Suprapubic skin (tissue), 4 donors: ENCODE results near the gene CYTH2. TPM values are rescaled to one million over a fixed set of nuclear protein-coding genes. Genes with fewer than 3 reads are reported as not detected.
A peak's percentile ranks its signal among the peaks of the same experiment; 100 is the strongest.

Experiments
- DNase-seq, 2 donors: peaks; one replicate each; pipeline ENCODE4 v3.0.0-alpha.2; 2019; ENCODE audit warnings: low spot score in 2 of 2
- H3K27ac ChIP-seq: fragments of 200-600 bp; sonication (generic); one replicate; pipeline ENCODE4 v1.5.1; 2019
- H3K27me3 ChIP-seq: fragments of 200-600 bp; sonication (generic); one replicate; pipeline ENCODE4 v1.5.1; 2019
- H3K36me3 ChIP-seq: fragments of 200-600 bp; sonication (generic); one replicate; pipeline ENCODE4 v1.5.1; 2019
- H3K4me1 ChIP-seq: fragments of 200-600 bp; sonication (generic); one replicate; pipeline ENCODE4 v1.5.1; 2019
- H3K4me3 ChIP-seq: fragments of 200-600 bp; sonication (generic); one replicate; pipeline ENCODE4 v1.5.1; 2019; ENCODE audit warnings: mild to moderate bottlenecking
- H3K9me3 ChIP-seq: fragments of 200-600 bp; sonication (generic); one replicate; pipeline ENCODE4 v1.5.1; 2019
- EP300 ChIP-seq: sonication (generic); formaldehyde crosslinking; IDR thresholded peaks from one replicate; pipeline ENCODE4 v1.6.1; 2017; ENCODE audit warnings: antibody characterized with exemption
- POLR2A ChIP-seq, 2 donors: fragments of 450-650 bp; IDR thresholded peaks; one replicate each; pipeline ENCODE4 v1.6.1; 2017; ENCODE audit warnings: antibody characterized with exemption in 2 of 2, mild to moderate bottlenecking in 2 of 2, moderate library complexity in 2 of 2
- POLR2AphosphoS5 ChIP-seq, 3 donors: sonication (generic); formaldehyde crosslinking; IDR thresholded peaks; one replicate each; pipeline ENCODE4 v1.6.1; 2017; ENCODE audit warnings: antibody characterized with exemption in 3 of 3
- WGBS: methylation state at CpG from one replicate; pipeline ENCODE4 v1.1.5; 2018; 5-methylcytosine and 5-hydroxymethylcytosine counted together
- total RNA-seq, 4 donors: library from RNA; depleted of rRNA; stranded (reverse); fragments of >200 nt; gene quantifications; one replicate each; pipeline ENCODE4 v1.1.0, GENCODE V29; 2016
- TF ChIP-seq, protein P1 (sequence below), 2 donors: fragments of 200-600 bp in 1 of 2; fragments of 450-650 bp in 1 of 2; sonication (generic) in 1 of 2; IDR thresholded peaks; one replicate each; pipeline ENCODE4 v1.5.1; 2016 to 2019; ENCODE audit warnings: antibody characterized with exemption in 2 of 2, mild to moderate bottlenecking in 1 of 2, moderate library complexity in 1 of 2

Gene CYTH2
- total RNA-seq, 4 donors from 2014 or later, result 54.9 to 86.5 (median 63.2) TPM

DNA sequence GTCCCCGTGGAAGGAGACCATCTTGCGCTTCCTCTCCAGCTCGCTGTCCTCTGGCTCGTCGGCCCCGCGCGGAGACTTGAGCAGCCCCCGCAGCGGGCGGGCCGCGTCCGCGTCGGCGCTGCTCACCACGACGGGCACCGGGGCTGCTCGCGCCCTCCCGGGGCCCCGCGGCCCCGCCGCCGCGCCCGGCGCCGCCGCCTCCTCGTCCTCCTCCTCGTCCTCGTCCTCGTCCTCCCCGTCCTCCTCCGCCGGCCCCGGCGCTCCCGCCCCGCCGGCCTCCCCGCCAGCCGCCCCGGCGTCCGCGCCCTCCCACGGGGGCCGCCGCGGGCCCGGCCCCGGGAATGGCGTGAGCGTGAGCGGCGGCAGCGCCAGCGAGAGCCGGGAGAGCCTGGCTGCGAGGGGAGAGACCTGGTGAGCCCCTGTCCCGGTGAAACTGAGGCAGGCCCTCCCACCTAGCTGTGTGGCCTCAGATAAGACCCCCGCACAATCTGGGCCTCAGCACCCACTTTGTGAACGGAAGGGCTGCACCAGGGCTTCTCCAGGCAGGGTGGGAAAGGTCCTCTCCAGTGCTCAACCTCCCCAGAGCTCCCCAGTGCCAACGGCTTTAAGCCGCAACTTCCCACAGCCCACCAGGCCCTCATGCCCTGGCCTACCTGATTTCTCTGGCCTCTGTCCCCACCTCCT lies 24.7 kb downstream of the CYTH2 start:
- no peak for DNase-seq
- H3K4me1 ChIP-seq, result peaks cover 61% of the 10 kb centered on the region
- peak overlapping the region; percentile 51 for H3K4me3 ChIP-seq
- no peaks in the 10 kb centered on the region for H3K36me3 ChIP-seq
- peak overlapping the region; percentile 73 for H3K27ac ChIP-seq
- no peaks in the 10 kb centered on the region for H3K9me3 ChIP-seq
- no peak for TF ChIP-seq POLR2A (IDR thresholded peaks at IDR 0.05)
- TF ChIP-seq, protein P1, sequence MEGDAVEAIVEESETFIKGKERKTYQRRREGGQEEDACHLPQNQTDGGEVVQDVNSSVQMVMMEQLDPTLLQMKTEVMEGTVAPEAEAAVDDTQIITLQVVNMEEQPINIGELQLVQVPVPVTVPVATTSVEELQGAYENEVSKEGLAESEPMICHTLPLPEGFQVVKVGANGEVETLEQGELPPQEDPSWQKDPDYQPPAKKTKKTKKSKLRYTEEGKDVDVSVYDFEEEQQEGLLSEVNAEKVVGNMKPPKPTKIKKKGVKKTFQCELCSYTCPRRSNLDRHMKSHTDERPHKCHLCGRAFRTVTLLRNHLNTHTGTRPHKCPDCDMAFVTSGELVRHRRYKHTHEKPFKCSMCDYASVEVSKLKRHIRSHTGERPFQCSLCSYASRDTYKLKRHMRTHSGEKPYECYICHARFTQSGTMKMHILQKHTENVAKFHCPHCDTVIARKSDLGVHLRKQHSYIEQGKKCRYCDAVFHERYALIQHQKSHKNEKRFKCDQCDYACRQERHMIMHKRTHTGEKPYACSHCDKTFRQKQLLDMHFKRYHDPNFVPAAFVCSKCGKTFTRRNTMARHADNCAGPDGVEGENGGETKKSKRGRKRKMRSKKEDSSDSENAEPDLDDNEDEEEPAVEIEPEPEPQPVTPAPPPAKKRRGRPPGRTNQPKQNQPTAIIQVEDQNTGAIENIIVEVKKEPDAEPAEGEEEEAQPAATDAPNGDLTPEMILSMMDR (IDR thresholded peaks at IDR 0.05), result no peak
- TF ChIP-seq POLR2AphosphoS5 (IDR thresholded peaks at IDR 0.05), result no peak
- TF ChIP-seq EP300, result no peak
- 67% methylated on average over 2 of the region's 70 CpGs for WGBS
- peaks cover 15% of the 10 kb centered on the region for H3K27me3 ChIP-seq

DNA sequence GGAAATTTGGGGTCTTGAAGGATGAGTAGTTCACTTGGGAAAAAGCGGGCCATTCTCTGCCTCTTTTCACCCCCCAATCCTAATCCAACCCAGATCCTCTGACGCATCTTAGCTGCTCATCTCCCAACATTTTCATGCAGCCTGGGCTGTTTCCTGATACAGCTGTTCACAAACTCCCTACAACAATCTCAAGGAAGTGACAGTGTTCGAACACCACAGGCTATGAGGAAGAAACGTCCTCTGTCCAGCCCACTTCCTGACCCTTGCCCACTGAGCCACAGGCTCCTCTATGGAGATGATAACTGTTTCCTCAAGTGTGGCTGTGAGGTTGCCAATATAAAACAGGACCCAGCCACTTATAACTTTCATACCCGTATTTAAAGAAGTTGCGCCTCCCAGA lies 26.2 kb downstream of the CYTH2 start:
- H3K4me1 ChIP-seq, result peaks cover 49% of the 10 kb centered on the region
- no peaks in the 10 kb centered on the region for H3K9me3 ChIP-seq
- H3K36me3 ChIP-seq, result no peaks in the 10 kb centered on the region
- TF ChIP-seq, protein P1 (IDR thresholded peaks at IDR 0.05), result no peak
- TF ChIP-seq EP300, result no peak
- TF ChIP-seq POLR2AphosphoS5 (IDR thresholded peaks at IDR 0.05), result no peak
- TF ChIP-seq POLR2A (IDR thresholded peaks at IDR 0.05), result no peak
- no peak overlapping the region for H3K4me3 ChIP-seq
- H3K27me3 ChIP-seq, result peaks cover 30% of the 10 kb centered on the region
- WGBS, result 63% methylated on average over 6 of the region's 6 CpGs
- no peak overlapping the region for H3K27ac ChIP-seq
- no peak for DNase-seq

DNA sequence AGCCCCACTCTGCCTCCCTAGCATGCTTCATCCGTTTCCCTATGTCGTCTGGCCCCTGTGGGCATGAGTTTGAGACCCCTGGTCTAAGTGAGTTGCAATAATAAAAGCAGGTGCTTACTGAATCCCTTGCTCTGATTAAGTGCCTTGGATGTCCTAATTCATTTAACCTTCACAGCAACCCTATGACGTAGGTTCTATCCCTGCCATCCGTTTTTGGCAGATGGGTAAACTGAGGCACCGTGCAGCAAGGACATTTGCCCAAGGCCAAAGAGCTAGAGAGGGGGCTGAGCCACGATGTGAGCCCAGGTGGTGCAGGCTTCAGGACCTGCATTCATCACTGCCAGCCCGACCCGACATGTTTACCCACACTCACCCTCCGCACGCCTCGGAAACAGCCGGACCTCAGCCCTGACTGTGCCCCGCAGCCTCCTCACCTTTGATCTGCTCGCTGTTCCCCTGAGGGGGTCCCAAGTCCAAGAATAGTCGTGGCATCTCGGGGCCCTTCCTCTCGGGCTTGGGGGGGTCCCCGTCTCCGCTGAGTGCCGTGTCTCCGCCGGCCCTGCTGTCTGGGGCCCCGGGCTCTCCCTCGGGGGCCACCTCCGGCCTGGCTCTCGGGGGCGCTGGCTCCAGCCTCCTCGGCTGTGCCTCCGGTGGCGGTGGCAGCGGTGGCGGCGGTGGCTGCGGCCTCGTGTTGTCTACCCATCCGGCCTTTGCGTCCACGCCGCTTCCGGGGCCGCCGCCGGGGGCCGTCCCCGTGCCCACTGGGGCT lies 28.0 kb downstream of the CYTH2 start:
- Histone ChIP-seq H3K27me3 (peaks cover 36% of the 10 kb centered on the region), H3K4me3 (no peak overlapping the region), H3K27ac (no peak overlapping the region), H3K4me1 (peaks cover 45% of the 10 kb centered on the region), H3K9me3 (no peaks in the 10 kb centered on the region), H3K36me3 (no peaks in the 10 kb centered on the region)
- DNase-seq, result no peak
- WGBS, result 69% methylated on average over 45 of the region's 45 CpGs
- TF ChIP-seq, protein P1 (IDR thresholded peaks at IDR 0.05), result no peak
- TF ChIP-seq POLR2A (IDR thresholded peaks at IDR 0.05) (no peak), POLR2AphosphoS5 (IDR thresholded peaks at IDR 0.05) (no peak), EP300 (no peak)

DNA sequence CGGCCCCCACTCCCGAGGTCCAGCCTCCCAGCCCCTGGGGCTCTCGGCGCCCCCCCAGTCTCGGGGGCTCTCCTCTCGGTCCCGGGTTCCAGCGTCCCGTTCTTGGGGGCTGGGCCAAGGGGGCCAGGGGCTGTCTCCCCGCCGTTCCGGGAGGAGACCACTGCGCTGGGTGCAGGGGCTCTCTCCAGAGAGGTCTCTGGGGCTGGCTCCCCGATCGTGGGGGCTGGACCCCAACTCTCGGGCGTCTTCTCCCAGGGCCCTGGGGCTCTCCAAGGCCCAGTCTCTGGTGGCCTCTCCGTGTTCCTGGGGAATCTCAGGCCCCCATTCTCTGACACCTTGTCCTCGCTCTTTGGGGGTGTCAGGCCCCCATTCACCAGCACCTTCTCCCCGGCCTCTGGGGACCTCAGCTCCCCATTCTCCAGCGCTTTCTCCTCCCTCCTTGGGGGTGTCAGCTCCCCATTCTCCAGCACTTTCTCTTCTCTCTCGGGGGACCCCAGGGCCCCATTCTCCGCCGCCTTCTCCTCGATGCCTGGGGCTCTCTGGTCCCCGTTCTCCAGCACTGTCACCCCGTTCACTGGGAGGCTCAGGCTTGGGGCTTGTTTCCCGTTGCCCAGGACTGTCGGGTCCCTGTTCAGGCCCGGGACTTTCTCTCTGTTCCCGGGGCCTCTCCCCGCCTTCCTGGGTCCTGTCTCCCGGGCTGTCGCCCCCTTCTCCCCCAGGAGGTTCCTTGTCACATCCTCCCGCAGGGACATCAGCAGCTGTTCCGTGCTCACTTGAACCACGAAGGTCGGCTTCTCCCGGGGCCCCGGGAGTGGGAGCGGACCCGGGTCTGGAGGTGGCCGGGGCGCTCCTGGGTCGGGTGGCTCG lies 28.8 kb downstream of the CYTH2 start:
- no peak for DNase-seq
- Histone ChIP-seq H3K27me3 (peaks cover 36% of the 10 kb centered on the region), H3K27ac (no peak overlapping the region), H3K4me3 (peak overlapping the region; percentile 18), H3K36me3 (no peaks in the 10 kb centered on the region), H3K9me3 (no peaks in the 10 kb centered on the region), H3K4me1 (peaks cover 43% of the 10 kb centered on the region)
- WGBS, result 63% methylated on average over 42 of the region's 46 CpGs
- TF ChIP-seq, protein P1 (IDR thresholded peaks at IDR 0.05), result no peak
- TF ChIP-seq POLR2AphosphoS5 (IDR thresholded peaks at IDR 0.05), result no peak
- no peak for TF ChIP-seq POLR2A (IDR thresholded peaks at IDR 0.05)
- TF ChIP-seq EP300, result no peak
